Right atrium auricular region (tissue), 2 donors: ENCODE measurements around the gene VWA8. TPM values are rescaled to one million over a fixed set of nuclear protein-coding genes. Genes with fewer than 3 reads are reported as not detected.

ENCODE experiments used
- DNase-seq: peaks from one replicate; pipeline ENCODE4 v3.0.0-alpha.2; 2019; ENCODE audit warnings: low spot score
- H3K27ac ChIP-seq, 2 donors: fragments of 200-600 bp; sonication (generic); 1 replicate in 1 of 2; 2 replicates in 1 of 2; pipeline ENCODE4 v1.5.1; 2016 to 2019
- H3K27me3 ChIP-seq, 2 donors: fragments of 200-600 bp; sonication (generic); one replicate each; pipeline versions ENCODE4 v1.5.1 to v1.6.0; 2017 to 2019
- H3K36me3 ChIP-seq: fragments of 200-600 bp; sonication (generic); one replicate; pipeline ENCODE4 v1.5.1; 2016
- H3K4me1 ChIP-seq, 2 donors: fragments of 200-600 bp; sonication (generic); one replicate each; pipeline versions ENCODE4 v1.5.1 to v1.6.0; 2017 to 2019
- H3K4me3 ChIP-seq, 2 donors: fragments of 200-600 bp; sonication (generic); 1 replicate in 1 of 2; 2 replicates in 1 of 2; pipeline ENCODE4 v1.5.1; 2017 to 2019; ENCODE audit warnings: mild to moderate bottlenecking in 1 of 2, moderate library complexity in 1 of 2
- H3K9me3 ChIP-seq, 2 donors: fragments of 200-600 bp; sonication (generic); one replicate each; pipeline ENCODE4 v1.5.1; 2019
- CTCF ChIP-seq, 2 donors: fragments of 200-600 bp; sonication (generic); IDR thresholded peaks; one replicate each; pipeline ENCODE4 v1.5.1; 2019; ENCODE audit warnings: antibody characterized with exemption in 2 of 2
- total RNA-seq, 2 donors: library from RNA; depleted of rRNA; stranded (reverse); fragments of >200 nt; gene quantifications; one replicate each; pipeline ENCODE4 v1.1.0, GENCODE V29; 2016

The VWA8 gene
- total RNA-seq, 2 donors from 2014 or later = 25.9 to 32.8 TPM

- H3K27ac ChIP-seq = peak overlapping the region in 1 of 2 donors; percentile 26
- no peak for DNase-seq
- TF ChIP-seq CTCF (IDR thresholded peaks at IDR 0.05) = no peak
- H3K27me3 ChIP-seq = no peaks in the 10 kb centered on the region
- no peaks in the 10 kb centered on the region for H3K36me3 ChIP-seq
- H3K9me3 ChIP-seq = no peaks in the 10 kb centered on the region
- H3K4me3 ChIP-seq = no peak overlapping the region
- peaks cover 0 to 36% of the 10 kb centered on the region in 2 donors for H3K4me1 ChIP-seq
Measured at GRCh38 chr13:41785402-41786172, 175.3 kb downstream of the VWA8 start.

- DNase-seq = no peak
- Histone ChIP-seq H3K4me1 (peaks cover 0 to 28% of the 10 kb centered on the region in 2 donors), H3K4me3 (no peak overlapping the region), H3K9me3 (no peaks in the 10 kb centered on the region), H3K27ac (no peak overlapping the region), H3K27me3 (no peaks in the 10 kb centered on the region), H3K36me3 (no peaks in the 10 kb centered on the region)
- TF ChIP-seq CTCF (IDR thresholded peaks at IDR 0.05) = no peak
Measured at GRCh38 chr13:41782086-41782485, 178.8 kb downstream of the VWA8 start.

DNA sequence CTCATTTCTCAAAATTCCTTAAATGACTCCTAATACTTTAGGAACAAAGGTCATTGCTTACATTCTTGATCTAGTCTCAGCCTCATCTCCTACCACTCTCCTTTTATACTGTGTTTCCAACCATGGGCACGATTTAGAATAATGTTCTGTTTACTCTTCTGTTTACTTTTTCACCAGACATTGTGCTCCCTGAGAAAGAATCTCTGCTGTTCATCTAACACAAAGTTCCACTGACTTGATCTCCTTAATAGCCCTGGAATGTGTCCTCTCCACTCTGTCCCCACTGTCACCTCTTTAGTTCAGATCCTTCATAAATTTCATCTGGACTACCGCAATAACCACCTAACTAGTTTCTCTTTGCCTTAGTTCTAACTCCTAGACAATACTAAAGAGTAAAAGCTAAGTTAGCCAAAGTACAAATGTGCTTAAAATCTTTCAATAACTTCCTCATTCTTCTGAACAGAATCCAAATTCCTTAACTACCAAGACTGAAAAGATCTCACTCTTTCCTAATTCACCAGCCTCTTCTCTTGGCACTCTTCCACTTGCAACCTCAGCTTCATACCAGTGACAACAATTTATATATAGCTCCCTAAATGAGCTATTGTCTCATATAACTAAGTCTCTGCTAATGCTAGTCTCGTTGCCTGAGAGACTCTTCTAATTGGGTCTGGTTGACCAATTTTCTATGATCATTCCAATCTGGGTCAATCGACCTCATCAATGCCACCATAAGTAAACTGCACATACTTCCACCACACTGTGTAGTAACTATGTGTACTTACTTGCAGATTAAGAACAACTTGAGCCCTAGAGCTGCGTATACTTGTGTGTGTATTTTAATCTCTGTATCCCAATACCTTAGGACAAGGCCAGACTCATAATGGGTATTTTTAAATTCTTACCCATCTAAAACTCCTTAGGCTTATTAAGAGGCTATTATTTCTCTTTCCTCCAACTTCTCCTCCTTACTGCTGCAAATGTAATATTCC lies 179.9 kb downstream of the VWA8 start:
- H3K9me3 ChIP-seq = no peaks in the 10 kb centered on the region
- no peak overlapping the region for H3K4me3 ChIP-seq
- TF ChIP-seq CTCF (IDR thresholded peaks at IDR 0.05) = no peak
- peak overlapping the region in 1 of 2 donors; percentile 68 for H3K27ac ChIP-seq
- H3K4me1 ChIP-seq = peaks cover 0 to 26% of the 10 kb centered on the region in 2 donors
- no peaks in the 10 kb centered on the region for H3K36me3 ChIP-seq
- H3K27me3 ChIP-seq = no peaks in the 10 kb centered on the region
- DNase-seq = no peak

DNA sequence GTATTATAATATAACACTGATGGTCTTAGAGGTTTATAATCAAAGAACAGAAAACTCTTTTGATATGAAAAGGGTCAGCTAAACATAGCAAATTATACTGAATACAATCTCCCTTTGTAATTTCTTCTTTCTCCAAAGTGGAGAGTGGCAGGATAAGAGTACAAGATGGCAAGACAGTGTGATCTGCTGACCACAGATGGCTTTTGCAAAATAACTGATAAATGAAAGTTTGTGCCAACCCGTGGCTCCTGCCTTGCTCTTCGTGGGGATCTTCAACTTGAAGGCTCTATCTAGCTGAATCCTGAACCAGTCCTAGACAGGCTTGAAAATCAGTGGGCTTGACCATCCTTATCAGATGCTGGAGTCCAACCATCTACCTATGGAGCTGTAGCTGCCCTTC lies 185.7 kb downstream of the VWA8 start:
- Histone ChIP-seq H3K4me3 (no peak overlapping the region), H3K27me3 (no peaks in the 10 kb centered on the region), H3K9me3 (no peaks in the 10 kb centered on the region), H3K4me1 (peaks cover 0 to 6% of the 10 kb centered on the region in 2 donors), H3K27ac (no peak overlapping the region), H3K36me3 (no peaks in the 10 kb centered on the region)
- DNase-seq = no peak
- TF ChIP-seq CTCF (IDR thresholded peaks at IDR 0.05) = no peak

DNA sequence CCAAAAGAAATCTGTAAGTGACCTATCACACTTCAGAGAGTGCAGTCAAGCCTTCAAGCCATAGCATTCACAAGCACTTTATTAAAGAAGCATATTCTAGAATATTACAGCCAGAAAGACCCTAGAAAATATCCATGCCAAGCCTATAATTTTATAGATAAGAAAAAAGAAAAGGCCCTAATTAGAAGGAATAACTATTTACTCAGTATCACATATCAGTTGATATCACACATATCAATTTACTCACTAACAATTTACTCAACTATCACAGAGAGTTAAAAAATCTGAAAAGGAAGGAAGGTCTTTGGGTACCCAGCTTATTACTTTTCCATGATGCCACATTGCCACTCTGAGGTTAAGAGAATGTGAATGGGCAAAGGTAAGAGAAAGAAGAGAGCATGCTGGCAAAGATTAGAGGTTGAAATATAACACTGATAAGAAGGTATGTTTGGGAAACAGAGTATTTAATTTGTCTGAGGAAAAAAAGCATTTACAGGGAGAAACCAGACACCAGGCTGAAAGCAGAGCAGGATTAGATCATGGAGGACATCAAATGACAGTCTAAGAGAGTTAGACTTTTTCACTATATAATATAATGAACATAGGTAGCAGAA lies 186.2 kb downstream of the VWA8 start:
- no peaks in the 10 kb centered on the region for H3K27me3 ChIP-seq
- H3K27ac ChIP-seq = no peak overlapping the region
- no peaks in the 10 kb centered on the region for H3K9me3 ChIP-seq
- no peak for TF ChIP-seq CTCF (IDR thresholded peaks at IDR 0.05)
- H3K36me3 ChIP-seq = no peaks in the 10 kb centered on the region
- H3K4me3 ChIP-seq = no peak overlapping the region
- H3K4me1 ChIP-seq = peaks cover 0 to 6% of the 10 kb centered on the region in 2 donors
- no peak for DNase-seq
